Measurements from ENCODE around the gene THOC3. TPM values are rescaled to one million over a fixed set of nuclear protein-coding genes. Genes with fewer than 3 reads are reported as not detected.
"Not testable (repeated sequence)": the region's sequence is repeated elsewhere in the genome, so short reads cannot be mapped to it uniquely, and the experiment has no call there.

Gene THOC3
- polyA plus RNA-seq, 2 donors: 28.7 to 138 TPM

GRCh38 chr5:175995506-175995905, 27.4 kb upstream of the THOC3 start:
- H3K9me3 ChIP-seq (ENCODE audit: control insufficient read depth in 2 of 2, insufficient read depth in 1 of 2, low read depth in 1 of 2, low read length in 1 of 2); H3K4me1 ChIP-seq (ENCODE audit: control insufficient read depth in 2 of 2, insufficient read depth in 2 of 2, low read length in 1 of 2); H3K27me3 ChIP-seq (ENCODE audit: control insufficient read depth in 1 of 2, insufficient read depth in 2 of 2, low read length in 2 of 2); H3K4me3 ChIP-seq (ENCODE audit: low read depth in 1 of 2, low read length in 2 of 2); H3K36me3 ChIP-seq (ENCODE audit: control insufficient read depth in 2 of 2, insufficient read depth in 2 of 2, low read length in 1 of 2); H3K27ac ChIP-seq (ENCODE audit: low read depth in 2 of 2, low read length in 1 of 2): not testable (repeated sequence)
- WGBS, 2 donors: 78% methylated on average over 1 of the region's 6 CpGs; no CpG with 5 or more reads in 1 of the 2 donors

- not testable (repeated sequence) for H3K27me3 ChIP-seq (ENCODE audit: control insufficient read depth in 1 of 2, insufficient read depth in 2 of 2, low read length in 2 of 2); H3K9me3 ChIP-seq (ENCODE audit: control insufficient read depth in 2 of 2, insufficient read depth in 1 of 2, low read depth in 1 of 2, low read length in 1 of 2); H3K4me3 ChIP-seq (ENCODE audit: low read depth in 1 of 2, low read length in 2 of 2); H3K4me1 ChIP-seq (ENCODE audit: control insufficient read depth in 2 of 2, insufficient read depth in 2 of 2, low read length in 1 of 2); H3K36me3 ChIP-seq (ENCODE audit: control insufficient read depth in 2 of 2, insufficient read depth in 2 of 2, low read length in 1 of 2); H3K27ac ChIP-seq (ENCODE audit: low read depth in 2 of 2, low read length in 1 of 2)
- WGBS, 2 donors: 60 to 67% methylated on average over 5 to 6 of the region's 17 CpGs
Measured at GRCh38 chr5:175979371-175979995, 11.4 kb upstream of the THOC3 start.

GRCh38 chr5:175968381-175968780, 266 bp upstream of the THOC3 start:
- not testable (repeated sequence) for H3K4me1 ChIP-seq (ENCODE audit: control insufficient read depth in 2 of 2, insufficient read depth in 2 of 2, low read length in 1 of 2); H3K4me3 ChIP-seq (ENCODE audit: low read depth in 1 of 2, low read length in 2 of 2); H3K36me3 ChIP-seq (ENCODE audit: control insufficient read depth in 2 of 2, insufficient read depth in 2 of 2, low read length in 1 of 2); H3K27ac ChIP-seq (ENCODE audit: low read depth in 2 of 2, low read length in 1 of 2); H3K9me3 ChIP-seq (ENCODE audit: control insufficient read depth in 2 of 2, insufficient read depth in 1 of 2, low read depth in 1 of 2, low read length in 1 of 2); H3K27me3 ChIP-seq (ENCODE audit: control insufficient read depth in 1 of 2, insufficient read depth in 2 of 2, low read length in 2 of 2)
- 7 to 10% methylated on average over 4 of the region's 6 CpGs for WGBS, 2 donors

- WGBS, 2 donors: 85 to 86% methylated on average over 2 to 5 of the region's 8 CpGs
- H3K36me3 ChIP-seq (ENCODE audit: control insufficient read depth in 2 of 2, insufficient read depth in 2 of 2, low read length in 1 of 2); H3K4me3 ChIP-seq (ENCODE audit: low read depth in 1 of 2, low read length in 2 of 2); H3K4me1 ChIP-seq (ENCODE audit: control insufficient read depth in 2 of 2, insufficient read depth in 2 of 2, low read length in 1 of 2); H3K27ac ChIP-seq (ENCODE audit: low read depth in 2 of 2, low read length in 1 of 2); H3K9me3 ChIP-seq (ENCODE audit: control insufficient read depth in 2 of 2, insufficient read depth in 1 of 2, low read depth in 1 of 2, low read length in 1 of 2); H3K27me3 ChIP-seq (ENCODE audit: control insufficient read depth in 1 of 2, insufficient read depth in 2 of 2, low read length in 2 of 2): not testable (repeated sequence)
Measured at GRCh38 chr5:175962329-175962728, 5.8 kb downstream of the THOC3 start.

GRCh38 chr5:175960228-175960627, 7.9 kb downstream of the THOC3 start:
- WGBS, 2 donors: 50 to 54% methylated on average over 4 to 5 of the region's 6 CpGs
- not testable (repeated sequence) for H3K9me3 ChIP-seq (ENCODE audit: control insufficient read depth in 2 of 2, insufficient read depth in 1 of 2, low read depth in 1 of 2, low read length in 1 of 2); H3K4me3 ChIP-seq (ENCODE audit: low read depth in 1 of 2, low read length in 2 of 2); H3K27me3 ChIP-seq (ENCODE audit: control insufficient read depth in 1 of 2, insufficient read depth in 2 of 2, low read length in 2 of 2); H3K4me1 ChIP-seq (ENCODE audit: control insufficient read depth in 2 of 2, insufficient read depth in 2 of 2, low read length in 1 of 2); H3K36me3 ChIP-seq (ENCODE audit: control insufficient read depth in 2 of 2, insufficient read depth in 2 of 2, low read length in 1 of 2); H3K27ac ChIP-seq (ENCODE audit: low read depth in 2 of 2, low read length in 1 of 2)

GRCh38 chr5:175958515-175958914, 9.6 kb downstream of the THOC3 start:
- H3K4me1 ChIP-seq (ENCODE audit: control insufficient read depth in 2 of 2, insufficient read depth in 2 of 2, low read length in 1 of 2); H3K4me3 ChIP-seq (ENCODE audit: low read depth in 1 of 2, low read length in 2 of 2); H3K27me3 ChIP-seq (ENCODE audit: control insufficient read depth in 1 of 2, insufficient read depth in 2 of 2, low read length in 2 of 2); H3K9me3 ChIP-seq (ENCODE audit: control insufficient read depth in 2 of 2, insufficient read depth in 1 of 2, low read depth in 1 of 2, low read length in 1 of 2); H3K27ac ChIP-seq (ENCODE audit: low read depth in 2 of 2, low read length in 1 of 2); H3K36me3 ChIP-seq (ENCODE audit: control insufficient read depth in 2 of 2, insufficient read depth in 2 of 2, low read length in 1 of 2): not testable (repeated sequence)
- 91 to 93% methylated on average over 2 of the region's 2 CpGs for WGBS, 2 donors

- not testable (repeated sequence) for H3K4me1 ChIP-seq (ENCODE audit: control insufficient read depth in 2 of 2, insufficient read depth in 2 of 2, low read length in 1 of 2); H3K36me3 ChIP-seq (ENCODE audit: control insufficient read depth in 2 of 2, insufficient read depth in 2 of 2, low read length in 1 of 2); H3K4me3 ChIP-seq (ENCODE audit: low read depth in 1 of 2, low read length in 2 of 2); H3K27me3 ChIP-seq (ENCODE audit: control insufficient read depth in 1 of 2, insufficient read depth in 2 of 2, low read length in 2 of 2); H3K9me3 ChIP-seq (ENCODE audit: control insufficient read depth in 2 of 2, insufficient read depth in 1 of 2, low read depth in 1 of 2, low read length in 1 of 2)
- peak overlapping the region in 1 of 2 donors; percentile 13 for H3K27ac ChIP-seq (ENCODE audit: low read depth in 2 of 2, low read length in 1 of 2)
- WGBS, 2 donors: 59 to 64% methylated on average over 4 of the region's 6 CpGs
Measured at GRCh38 chr5:175954107-175954506, 14.0 kb downstream of the THOC3 start.

- not testable (repeated sequence) for H3K27ac ChIP-seq (ENCODE audit: low read depth in 2 of 2, low read length in 1 of 2); H3K27me3 ChIP-seq (ENCODE audit: control insufficient read depth in 1 of 2, insufficient read depth in 2 of 2, low read length in 2 of 2); H3K4me1 ChIP-seq (ENCODE audit: control insufficient read depth in 2 of 2, insufficient read depth in 2 of 2, low read length in 1 of 2); H3K9me3 ChIP-seq (ENCODE audit: control insufficient read depth in 2 of 2, insufficient read depth in 1 of 2, low read depth in 1 of 2, low read length in 1 of 2); H3K36me3 ChIP-seq (ENCODE audit: control insufficient read depth in 2 of 2, insufficient read depth in 2 of 2, low read length in 1 of 2); H3K4me3 ChIP-seq (ENCODE audit: low read depth in 1 of 2, low read length in 2 of 2)
- 84 to 94% methylated on average over 5 of the region's 8 CpGs for WGBS, 2 donors
Measured at GRCh38 chr5:175952810-175953209, 15.3 kb downstream of the THOC3 start.

- not testable (repeated sequence) for H3K36me3 ChIP-seq (ENCODE audit: control insufficient read depth in 2 of 2, insufficient read depth in 2 of 2, low read length in 1 of 2); H3K4me3 ChIP-seq (ENCODE audit: low read depth in 1 of 2, low read length in 2 of 2); H3K4me1 ChIP-seq (ENCODE audit: control insufficient read depth in 2 of 2, insufficient read depth in 2 of 2, low read length in 1 of 2); H3K27ac ChIP-seq (ENCODE audit: low read depth in 2 of 2, low read length in 1 of 2); H3K9me3 ChIP-seq (ENCODE audit: control insufficient read depth in 2 of 2, insufficient read depth in 1 of 2, low read depth in 1 of 2, low read length in 1 of 2); H3K27me3 ChIP-seq (ENCODE audit: control insufficient read depth in 1 of 2, insufficient read depth in 2 of 2, low read length in 2 of 2)
- WGBS, 2 donors: 41% methylated on average over 5 of the region's 12 CpGs; no CpG with 5 or more reads in 1 of the 2 donors
Measured at GRCh38 chr5:175951339-175951969, 16.7 kb downstream of the THOC3 start.

GRCh38 chr5:175948329-175949108, 19.6 kb downstream of the THOC3 start:
- not testable (repeated sequence) for H3K9me3 ChIP-seq (ENCODE audit: control insufficient read depth in 2 of 2, insufficient read depth in 1 of 2, low read depth in 1 of 2, low read length in 1 of 2); H3K4me3 ChIP-seq (ENCODE audit: low read depth in 1 of 2, low read length in 2 of 2); H3K27me3 ChIP-seq (ENCODE audit: control insufficient read depth in 1 of 2, insufficient read depth in 2 of 2, low read length in 2 of 2); H3K27ac ChIP-seq (ENCODE audit: low read depth in 2 of 2, low read length in 1 of 2); H3K36me3 ChIP-seq (ENCODE audit: control insufficient read depth in 2 of 2, insufficient read depth in 2 of 2, low read length in 1 of 2); H3K4me1 ChIP-seq (ENCODE audit: control insufficient read depth in 2 of 2, insufficient read depth in 2 of 2, low read length in 1 of 2)
- WGBS, 2 donors: 56 to 61% methylated on average over 5 of the region's 10 CpGs
